Endothelial cell of coronary artery (primary cell): ENCODE data around the gene AIP. TPM values are rescaled to one million over a fixed set of nuclear protein-coding genes. Genes with fewer than 3 reads are reported as not detected.

Experiments used
- total RNA-seq: library from RNA; depleted of rRNA; stranded (reverse); fragments of >200 nt; gene quantifications from 2 replicates; pipeline ENCODE4 v1.2.3, GENCODE V29; 2014

Gene AIP
- total RNA-seq: 86.3 and 135 TPM in 2 replicates

GRCh38 chr11:67482827-67483798 is at the start of gene AIP:
AIP (plus strand) TSS chr11:67483026; CDS start chr11:67483159, 133 bp downstream.

DNA sequence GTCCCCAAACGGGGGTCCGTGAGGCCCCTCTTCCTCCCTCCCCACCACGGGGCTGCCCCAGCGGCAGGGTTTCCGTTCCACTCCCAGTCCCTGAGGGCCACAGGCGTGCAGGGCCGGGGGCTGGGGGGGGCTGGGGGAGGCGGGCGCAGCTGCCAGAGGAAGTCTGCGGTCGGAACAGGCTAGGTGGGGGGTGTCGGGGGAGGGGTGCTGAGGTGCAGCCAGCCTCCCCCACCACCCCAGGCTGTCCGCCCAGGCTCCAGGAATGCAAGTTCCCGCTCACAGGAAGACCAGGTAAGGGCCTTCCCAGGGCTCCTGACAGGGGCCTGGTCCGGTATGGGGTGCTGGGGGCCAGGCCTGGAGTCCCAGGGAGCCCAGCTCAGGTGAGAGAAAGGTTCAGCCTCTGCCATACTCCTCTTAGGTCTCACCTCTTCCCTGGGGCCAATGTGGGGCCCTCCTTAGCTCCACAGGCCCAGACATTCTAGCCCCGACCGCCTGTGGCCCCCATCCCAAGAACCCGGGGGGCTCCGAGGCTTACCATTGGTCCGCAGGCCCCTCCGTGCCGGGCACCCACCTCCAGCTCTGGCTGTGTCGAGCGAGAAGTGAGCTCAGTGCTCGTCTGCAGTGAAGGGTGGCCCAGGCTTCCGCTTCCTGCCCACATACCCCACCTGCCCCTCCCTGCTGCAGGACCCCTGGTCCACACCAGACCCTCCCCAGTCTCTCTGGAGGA is 45.6 kb upstream of the AIP start, which contains the start of gene PTPRCAP:
Gene PTPRCAP, minus strand, starts transcription at position 601 of the 727 bp plus-strand sequence. Its CDS starts 63 bp downstream, at position 538.

GRCh38 chr11:67452141-67452952 is 30.5 kb upstream of the AIP start, which contains the start of gene GPR152:
GPR152 (minus strand) TSS chr11:67452729; CDS start chr11:67452724, 5 bp downstream.

GRCh38 chr11:67455054-67455453 is 27.8 kb upstream of the AIP start, which contains the start of gene CABP4:
CABP4 (plus strand) TSS chr11:67455354; CDS start chr11:67455424, 70 bp downstream.

DNA sequence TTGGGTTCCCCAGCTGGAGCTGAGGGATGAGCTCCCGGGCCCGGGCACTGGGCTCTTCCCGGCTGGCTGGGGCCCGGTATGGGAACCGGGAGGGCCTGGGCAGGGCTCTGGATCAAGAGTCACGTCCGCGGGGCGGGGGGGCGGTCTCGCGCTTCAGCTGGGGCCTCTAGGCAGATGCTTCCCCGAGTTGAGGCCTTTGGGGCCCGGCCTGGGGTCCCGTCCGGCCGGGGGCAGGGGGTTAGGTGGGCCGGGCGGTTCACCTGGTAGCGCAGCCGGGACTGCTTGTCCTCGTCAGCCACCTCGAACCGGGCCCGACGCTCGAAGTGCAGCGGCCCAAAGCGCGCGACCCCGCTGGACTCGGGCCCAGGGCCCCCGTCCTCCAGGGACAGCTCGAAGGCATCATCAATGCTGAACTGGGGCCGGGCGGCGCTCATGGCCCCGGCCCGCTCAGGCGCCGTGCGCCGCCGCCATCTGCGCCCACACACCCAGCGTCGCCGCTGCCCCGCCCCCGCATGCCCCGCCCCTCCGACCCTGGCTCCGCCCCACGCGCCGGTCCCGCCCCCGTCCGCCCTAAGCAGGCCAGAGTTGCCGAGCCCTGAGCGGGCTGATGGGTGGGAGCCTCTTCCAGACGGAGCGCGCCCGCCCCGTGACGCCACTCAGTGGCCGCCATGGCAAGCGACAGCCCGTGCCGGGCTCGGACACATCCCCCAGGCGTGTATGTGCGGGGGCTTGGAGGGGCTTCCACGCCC is 13.9 kb upstream of the AIP start, which contains the start of gene TMEM134:
Gene TMEM134, minus strand, starts transcription at position 493 of the 749 bp plus-strand sequence. Its CDS starts 59 bp downstream, at position 434.

GRCh38 chr11:67504950-67505581 is 22.2 kb downstream of the AIP start, which contains the start of gene PITPNM1:
PITPNM1 (minus strand) TSS chr11:67505363; CDS start chr11:67504180, 1,183 bp downstream.

GRCh38 chr11:67507864-67508485 is 25.1 kb downstream of the AIP start, which contains the start of gene CDK2AP2:
CDK2AP2 (minus strand) TSS chr11:67508162; CDS start chr11:67508082, 80 bp downstream.

GRCh38 chr11:67522844-67523555 is 40.2 kb downstream of the AIP start, which contains the start of gene CABP2:
CABP2 (minus strand) TSS chr11:67523446; CDS start chr11:67523326, 120 bp downstream.

Other genes starting within 250 kb of the AIP start
- gene GRK2, start 216.6 kb upstream of the AIP start, total RNA-seq: 34.3 and 40.1 TPM in 2 replicates
- 29.1 and 54.3 TPM in 2 replicates for gene ANKRD13D, start 193.7 kb upstream of the AIP start, total RNA-seq
- gene SSH3, start 179.5 kb upstream of the AIP start, total RNA-seq: 5.7 and 8.5 TPM in 2 replicates
- gene POLD4, start 129.5 kb upstream of the AIP start, total RNA-seq: 26.4 and 47.5 TPM in 2 replicates
- 2.7 and 3.3 TPM in 2 replicates for gene CLCF1, start 109.4 kb upstream of the AIP start, total RNA-seq
- 3.2 and 5.5 TPM in 2 replicates for gene RAD9A, start 91.0 kb upstream of the AIP start, total RNA-seq
- gene PPP1CA, start 81.2 kb upstream of the AIP start, total RNA-seq: 183 and 226 TPM in 2 replicates
- under 0.01 and 0.09 TPM in 2 replicates for gene TBC1D10C, start 78.9 kb upstream of the AIP start, total RNA-seq
- under 0.01 and 0.09 TPM in 2 replicates for gene CARNS1, start 67.3 kb upstream of the AIP start, total RNA-seq
- gene RPS6KB2, start 54.5 kb upstream of the AIP start, total RNA-seq: 29.7 and 32.5 TPM in 2 replicates
- gene PTPRCAP, start 45.3 kb upstream of the AIP start, total RNA-seq: 0.18 and 0.85 TPM in 2 replicates
- gene CORO1B, start 39.5 kb upstream of the AIP start, total RNA-seq: 133 and 168 TPM in 2 replicates
- not detected in 2 replicates for gene GPR152, start 30.3 kb upstream of the AIP start, total RNA-seq
- 0.45 and 1.1 TPM in 2 replicates for gene CABP4, start 27.7 kb upstream of the AIP start, total RNA-seq
- 9.7 and 22.0 TPM in 2 replicates for gene TMEM134, start 13.8 kb upstream of the AIP start, total RNA-seq
- gene PITPNM1, start 22.3 kb downstream of the AIP start, total RNA-seq: 11.2 and 24.2 TPM in 2 replicates
- gene CDK2AP2, start 25.1 kb downstream of the AIP start, total RNA-seq: 12.7 and 13.1 TPM in 2 replicates
- gene CABP2, start 40.4 kb downstream of the AIP start, total RNA-seq: not detected in 2 replicates
- gene GSTP1, start 100.8 kb downstream of the AIP start, total RNA-seq: 850 and 1,023 TPM in 2 replicates
- gene NDUFV1, start 123.9 kb downstream of the AIP start, total RNA-seq: 192 and 205 TPM in 2 replicates
- gene NUDT8, start 146.9 kb downstream of the AIP start, total RNA-seq: 2.4 and 6.2 TPM in 2 replicates
- not detected in 2 replicates for gene TBX10, start 156.7 kb downstream of the AIP start, total RNA-seq
- gene ACY3, start 167.7 kb downstream of the AIP start, total RNA-seq: not detected in 2 replicates
- gene ALDH3B2, start 191.6 kb downstream of the AIP start, total RNA-seq: not detected in 2 replicates